DOHH2 (cell line): ENCODE data around the gene SMCR8.

Experiments used
- H3F3A ChIP-seq: fragments of 200-600 bp; sonication (generic), shearing (Covaris generic); 2 replicates; pipeline ENCODE4 v1.6.0; 2016; ENCODE audit warnings: antibody characterized with exemption, mild to moderate bottlenecking; ENCODE audit not compliant: control insufficient read depth, insufficient read depth
- H3K27ac ChIP-seq: fragments of 200-600 bp; sonication (generic); 2 replicates; pipeline ENCODE4 v1.5.1; 2014; ENCODE audit warnings: low read depth, mild to moderate bottlenecking, low read length, moderate library complexity
- H3K27me3 ChIP-seq: fragments of 200-600 bp; sonication (generic); 2 replicates; pipeline ENCODE4 v1.6.1; 2014; ENCODE audit warnings: mild to moderate bottlenecking, low read length, mixed read lengths; ENCODE audit not compliant: control insufficient read depth
- H3K36me3 ChIP-seq: fragments of 200-600 bp; sonication (generic); 2 replicates; pipeline ENCODE4 v1.6.1; 2014; ENCODE audit warnings: mild to moderate bottlenecking, low read length, moderate library complexity, mixed read lengths; ENCODE audit not compliant: control insufficient read depth
- H3K4me1 ChIP-seq: fragments of 200-600 bp; sonication (generic); 2 replicates; pipeline ENCODE4 v1.6.1; 2014; ENCODE audit warnings: mild to moderate bottlenecking, low read length, mixed read lengths; ENCODE audit not compliant: control insufficient read depth
- H3K4me2 ChIP-seq: fragments of 200-600 bp; sonication (generic); 2 replicates; pipeline ENCODE4 v1.6.0; 2014; ENCODE audit warnings: mild to moderate bottlenecking, low read length, moderate library complexity
- H3K4me3 ChIP-seq: fragments of 200-600 bp; sonication (generic); 2 replicates; pipeline ENCODE4 v1.5.1; 2014; ENCODE audit warnings: mild to moderate bottlenecking, low read length, mixed read lengths
- H3K79me2 ChIP-seq: fragments of 200-600 bp; sonication (generic); 2 replicates; pipeline ENCODE4 v1.6.1; 2014; ENCODE audit warnings: mild to moderate bottlenecking, low read length, mixed read lengths; ENCODE audit not compliant: control insufficient read depth
- H3K9me2 ChIP-seq: fragments of 200-600 bp; sonication (generic); replicated peaks from 2 replicates; pipeline ENCODE4 v1.6.1; 2014; ENCODE audit warnings: mild to moderate bottlenecking, low read length, mixed read lengths; ENCODE audit not compliant: control insufficient read depth
- H3K9me3 ChIP-seq: fragments of 200-600 bp; sonication (generic); 2 replicates; pipeline ENCODE4 v1.6.1; 2014; ENCODE audit warnings: antibody characterized with exemption, low read length, mixed read lengths; ENCODE audit not compliant: control insufficient read depth, insufficient read depth
- H4K20me1 ChIP-seq: fragments of 200-600 bp; sonication (generic); 2 replicates; pipeline ENCODE4 v1.6.0; 2014; ENCODE audit warnings: low read depth, mild to moderate bottlenecking, antibody characterized with exemption, low read length, moderate library complexity; ENCODE audit not compliant: control insufficient read depth, insufficient read depth
- CTCF ChIP-seq: fragments of 200-600 bp; sonication (generic); IDR thresholded peaks from one replicate; pipeline ENCODE4 v1.5.1; 2014; ENCODE audit warnings: antibody characterized with exemption, mild to moderate bottlenecking, low read depth, low read length; ENCODE audit not compliant: poor library complexity, severe bottlenecking
- EZH2phosphoT487 ChIP-seq: fragments of 200-600 bp; sonication (generic); IDR thresholded peaks from 2 replicates; pipeline ENCODE4 v1.6.1; 2017; ENCODE audit warnings: borderline replicate concordance, mild to moderate bottlenecking, antibody characterized with exemption, low read length, moderate library complexity, mixed read lengths

The SMCR8 gene

GRCh38 chr17:18374216-18374615 is 59.1 kb downstream of the SMCR8 start:
- no peak overlapping the region for H3K27ac ChIP-seq
- TF ChIP-seq EZH2phosphoT487 (no peak), CTCF (no peak)
- H3F3A ChIP-seq = no peaks in the 10 kb centered on the region
- H3K4me1 ChIP-seq = no peaks in the 10 kb centered on the region
- H3K9me3 ChIP-seq = no peaks in the 10 kb centered on the region
- H4K20me1 ChIP-seq = no peaks in the 10 kb centered on the region
- peaks cover 12% of the 10 kb centered on the region for H3K27me3 ChIP-seq
- no peaks in the 10 kb centered on the region for H3K79me2 ChIP-seq
- H3K9me2 ChIP-seq = no peaks in the 10 kb centered on the region
- no peak overlapping the region for H3K4me3 ChIP-seq
- no peaks in the 10 kb centered on the region for H3K36me3 ChIP-seq
- no peak overlapping the region for H3K4me2 ChIP-seq
